Gastroesophageal sphincter (tissue), 3 donors: ENCODE data around the gene PLOD3.

Experiments
- POLR2A ChIP-seq, 2 donors: fragments of 450-650 bp; IDR thresholded peaks; one replicate each; pipeline ENCODE4 v1.6.1; 2017; ENCODE audit warnings: antibody characterized with exemption in 2 of 2, mild to moderate bottlenecking in 2 of 2, moderate library complexity in 1 of 2
- TF ChIP-seq, protein P1 (sequence below), 4 experiments: fragments of 200-600 bp in 2 of 4; fragments of 450-650 bp in 2 of 4; sonication (generic) in 1 of 4; IDR thresholded peaks; one replicate each; pipeline ENCODE4 v1.5.1; 2017 to 2019; ENCODE audit warnings: antibody characterized with exemption in 4 of 4, mild to moderate bottlenecking in 2 of 4, moderate library complexity in 2 of 4

- TF ChIP-seq, protein P1, sequence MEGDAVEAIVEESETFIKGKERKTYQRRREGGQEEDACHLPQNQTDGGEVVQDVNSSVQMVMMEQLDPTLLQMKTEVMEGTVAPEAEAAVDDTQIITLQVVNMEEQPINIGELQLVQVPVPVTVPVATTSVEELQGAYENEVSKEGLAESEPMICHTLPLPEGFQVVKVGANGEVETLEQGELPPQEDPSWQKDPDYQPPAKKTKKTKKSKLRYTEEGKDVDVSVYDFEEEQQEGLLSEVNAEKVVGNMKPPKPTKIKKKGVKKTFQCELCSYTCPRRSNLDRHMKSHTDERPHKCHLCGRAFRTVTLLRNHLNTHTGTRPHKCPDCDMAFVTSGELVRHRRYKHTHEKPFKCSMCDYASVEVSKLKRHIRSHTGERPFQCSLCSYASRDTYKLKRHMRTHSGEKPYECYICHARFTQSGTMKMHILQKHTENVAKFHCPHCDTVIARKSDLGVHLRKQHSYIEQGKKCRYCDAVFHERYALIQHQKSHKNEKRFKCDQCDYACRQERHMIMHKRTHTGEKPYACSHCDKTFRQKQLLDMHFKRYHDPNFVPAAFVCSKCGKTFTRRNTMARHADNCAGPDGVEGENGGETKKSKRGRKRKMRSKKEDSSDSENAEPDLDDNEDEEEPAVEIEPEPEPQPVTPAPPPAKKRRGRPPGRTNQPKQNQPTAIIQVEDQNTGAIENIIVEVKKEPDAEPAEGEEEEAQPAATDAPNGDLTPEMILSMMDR (IDR thresholded peaks at IDR 0.05) = no peak
- no peak for TF ChIP-seq POLR2A (IDR thresholded peaks at IDR 0.05)
Observed at GRCh38 chr7:101186844-101187428, 30.4 kb downstream of the PLOD3 start.
